Measurements from ENCODE around the gene CAMKMT. TPM values are rescaled to one million over a fixed set of nuclear protein-coding genes. Genes with fewer than 3 reads are reported as not detected.

The CAMKMT gene
- total and polyA plus RNA-seq, 8 donors, result 1.4 to 27.4 (median 6.2) TPM

- DNase-seq, result no peak
- intact Hi-C loops (cut with DNase I; ENCODE audit: low total_unique reads), result no loop called here
- 82 to 96% (median 92%) methylated on average over 2 of the region's 2 CpGs for WGBS, 5 donors
These were observed 274.0 kb downstream of the CAMKMT start for GRCh38 chr2:44635725-44636124.

GRCh38 chr2:44638649-44639048 lies 276.9 kb downstream of the CAMKMT start:
- Histone ChIP-seq H3K27me3 (no peaks in the 10 kb centered on the region), H3K9me3 (no peaks in the 10 kb centered on the region), H3K4me1 (no peaks in the 10 kb centered on the region), H3K27ac (no peak overlapping the region), H3K4me3 (no peak overlapping the region), H3K36me3 (no peaks in the 10 kb centered on the region)
- DNase-seq, result no peak
- WGBS, 5 donors, result 58 to 77% (median 71%) methylated on average over 4 of the region's 4 CpGs
- intact Hi-C loops (cut with DNase I; ENCODE audit: low total_unique reads), result no loop called here
- TF ChIP-seq POLR2AphosphoS5 (IDR thresholded peaks at IDR 0.05), result no peak
- TF ChIP-seq, protein P1, sequence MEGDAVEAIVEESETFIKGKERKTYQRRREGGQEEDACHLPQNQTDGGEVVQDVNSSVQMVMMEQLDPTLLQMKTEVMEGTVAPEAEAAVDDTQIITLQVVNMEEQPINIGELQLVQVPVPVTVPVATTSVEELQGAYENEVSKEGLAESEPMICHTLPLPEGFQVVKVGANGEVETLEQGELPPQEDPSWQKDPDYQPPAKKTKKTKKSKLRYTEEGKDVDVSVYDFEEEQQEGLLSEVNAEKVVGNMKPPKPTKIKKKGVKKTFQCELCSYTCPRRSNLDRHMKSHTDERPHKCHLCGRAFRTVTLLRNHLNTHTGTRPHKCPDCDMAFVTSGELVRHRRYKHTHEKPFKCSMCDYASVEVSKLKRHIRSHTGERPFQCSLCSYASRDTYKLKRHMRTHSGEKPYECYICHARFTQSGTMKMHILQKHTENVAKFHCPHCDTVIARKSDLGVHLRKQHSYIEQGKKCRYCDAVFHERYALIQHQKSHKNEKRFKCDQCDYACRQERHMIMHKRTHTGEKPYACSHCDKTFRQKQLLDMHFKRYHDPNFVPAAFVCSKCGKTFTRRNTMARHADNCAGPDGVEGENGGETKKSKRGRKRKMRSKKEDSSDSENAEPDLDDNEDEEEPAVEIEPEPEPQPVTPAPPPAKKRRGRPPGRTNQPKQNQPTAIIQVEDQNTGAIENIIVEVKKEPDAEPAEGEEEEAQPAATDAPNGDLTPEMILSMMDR (IDR thresholded peaks at IDR 0.05), result no peak
- TF ChIP-seq POLR2A (IDR thresholded peaks at IDR 0.05), result no peak
- TF ChIP-seq EP300 (IDR thresholded peaks at IDR 0.05), result no peak

More at GRCh38 chr2:44635725-44636124, 274.0 kb downstream of the CAMKMT start:
- Histone ChIP-seq H3K27me3 (no peaks in the 10 kb centered on the region), H3K9me3 (peaks cover 0 to 10% (median 3%) of the 10 kb centered on the region in 4 donors), H3K4me3 (no peak overlapping the region), H3K27ac (no peak overlapping the region), H3K4me1 (no peaks in the 10 kb centered on the region), H3K36me3 (no peaks in the 10 kb centered on the region)
- TF ChIP-seq POLR2AphosphoS5 (IDR thresholded peaks at IDR 0.05) (no peak), EP300 (IDR thresholded peaks at IDR 0.05) (no peak), POLR2A (IDR thresholded peaks at IDR 0.05) (no peak)
- TF ChIP-seq, protein P1 (IDR thresholded peaks at IDR 0.05), result no peak

GRCh38 chr2:44639399-44639798 lies 277.7 kb downstream of the CAMKMT start:
- WGBS, 5 donors, result 97 to 100% (median 98%) methylated on average over 2 of the region's 2 CpGs
- no peak for DNase-seq
- no peak overlapping the region for H3K27ac ChIP-seq
- H3K4me3 ChIP-seq, result no peak overlapping the region
- H3K9me3 ChIP-seq, result no peaks in the 10 kb centered on the region
- no peaks in the 10 kb centered on the region for H3K36me3 ChIP-seq
- intact Hi-C loops (cut with DNase I; ENCODE audit: low total_unique reads), result no loop called here
- TF ChIP-seq, protein P1 (IDR thresholded peaks at IDR 0.05), result no peak
- no peak for TF ChIP-seq POLR2AphosphoS5 (IDR thresholded peaks at IDR 0.05)
- no peak for TF ChIP-seq EP300 (IDR thresholded peaks at IDR 0.05)
- TF ChIP-seq POLR2A (IDR thresholded peaks at IDR 0.05), result no peak
- no peaks in the 10 kb centered on the region for H3K4me1 ChIP-seq
- H3K27me3 ChIP-seq, result no peaks in the 10 kb centered on the region

GRCh38 chr2:44642123-44642857 lies 280.5 kb downstream of the CAMKMT start:
- H3K4me3 ChIP-seq, result no peak overlapping the region
- no peak for DNase-seq
- no peaks in the 10 kb centered on the region for H3K27me3 ChIP-seq
- no peaks in the 10 kb centered on the region for H3K36me3 ChIP-seq
- H3K9me3 ChIP-seq, result no peaks in the 10 kb centered on the region
- TF ChIP-seq POLR2AphosphoS5 (IDR thresholded peaks at IDR 0.05) (no peak), POLR2A (IDR thresholded peaks at IDR 0.05) (no peak), EP300 (IDR thresholded peaks at IDR 0.05) (no peak)
- TF ChIP-seq, protein P1 (IDR thresholded peaks at IDR 0.05), result no peak
- intact Hi-C loops (cut with DNase I; ENCODE audit: low total_unique reads), result no loop called here
- H3K4me1 ChIP-seq, result no peaks in the 10 kb centered on the region
- WGBS, 5 donors, result 79 to 94% (median 83%) methylated on average over 3 of the region's 3 CpGs
- H3K27ac ChIP-seq, result no peak overlapping the region
